Fibroblast of villous mesenchyme (primary cell): ENCODE data around the gene XNDC1N. TPM values are rescaled to one million over a fixed set of nuclear protein-coding genes. Genes with fewer than 3 reads are reported as not detected.
"Not testable (repeated sequence)": the region's sequence is repeated elsewhere in the genome, so short reads cannot be mapped to it uniquely, and the experiment has no call there.

Source experiments
- DNase-seq: peaks from one replicate; pipeline ENCODE4 v3.0.0-alpha.2; 2010; ENCODE audit warnings: low read depth
- H3K4me3 ChIP-seq: 2 replicates; pipeline ENCODE4 v1.5.1; 2011; ENCODE audit warnings: low read depth, mild to moderate bottlenecking, low read length
- total RNA-seq: library from RNA; depleted of rRNA; stranded (reverse); fragments of >200 nt; gene quantifications from 2 replicates; pipeline ENCODE4 v1.2.3, GENCODE V29; 2012
- TF ChIP-seq, protein P1 (sequence below): IDR thresholded peaks from 2 replicates; pipeline ENCODE4 v1.5.1; 2012; ENCODE audit warnings: low read depth, mild to moderate bottlenecking, low read length; ENCODE audit not compliant: insufficient read depth

XNDC1N gene
- total RNA-seq, 1 donor = 9.1 TPM

DNA sequence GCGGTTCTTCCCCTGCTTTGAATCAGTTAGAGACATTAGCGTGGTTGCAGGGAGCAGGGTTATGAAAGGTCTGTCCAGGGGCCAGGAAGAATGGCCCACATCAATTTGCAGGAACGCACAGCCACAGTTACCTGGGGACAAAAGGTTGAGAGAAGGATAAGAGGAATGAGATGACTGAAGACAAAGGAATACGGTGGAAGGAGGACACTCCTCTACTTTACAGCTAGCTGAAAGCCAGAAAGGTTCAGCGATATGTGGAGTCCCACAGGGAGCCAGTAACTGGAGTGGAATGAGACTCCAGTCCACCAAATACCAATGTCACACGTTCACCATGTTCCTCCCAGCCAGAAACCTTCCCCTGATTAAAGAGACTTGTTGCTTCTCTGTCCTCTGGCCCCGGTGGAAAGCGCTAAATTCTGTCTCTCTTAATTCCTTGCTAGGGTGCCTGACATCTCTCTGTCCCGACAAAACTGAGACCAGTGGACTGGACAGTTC is 10.7 kb downstream of the XNDC1N start:
- no peak overlapping the region for H3K4me3 ChIP-seq
- DNase-seq = no peak
- TF ChIP-seq, protein P1, sequence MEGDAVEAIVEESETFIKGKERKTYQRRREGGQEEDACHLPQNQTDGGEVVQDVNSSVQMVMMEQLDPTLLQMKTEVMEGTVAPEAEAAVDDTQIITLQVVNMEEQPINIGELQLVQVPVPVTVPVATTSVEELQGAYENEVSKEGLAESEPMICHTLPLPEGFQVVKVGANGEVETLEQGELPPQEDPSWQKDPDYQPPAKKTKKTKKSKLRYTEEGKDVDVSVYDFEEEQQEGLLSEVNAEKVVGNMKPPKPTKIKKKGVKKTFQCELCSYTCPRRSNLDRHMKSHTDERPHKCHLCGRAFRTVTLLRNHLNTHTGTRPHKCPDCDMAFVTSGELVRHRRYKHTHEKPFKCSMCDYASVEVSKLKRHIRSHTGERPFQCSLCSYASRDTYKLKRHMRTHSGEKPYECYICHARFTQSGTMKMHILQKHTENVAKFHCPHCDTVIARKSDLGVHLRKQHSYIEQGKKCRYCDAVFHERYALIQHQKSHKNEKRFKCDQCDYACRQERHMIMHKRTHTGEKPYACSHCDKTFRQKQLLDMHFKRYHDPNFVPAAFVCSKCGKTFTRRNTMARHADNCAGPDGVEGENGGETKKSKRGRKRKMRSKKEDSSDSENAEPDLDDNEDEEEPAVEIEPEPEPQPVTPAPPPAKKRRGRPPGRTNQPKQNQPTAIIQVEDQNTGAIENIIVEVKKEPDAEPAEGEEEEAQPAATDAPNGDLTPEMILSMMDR = no peak

DNA sequence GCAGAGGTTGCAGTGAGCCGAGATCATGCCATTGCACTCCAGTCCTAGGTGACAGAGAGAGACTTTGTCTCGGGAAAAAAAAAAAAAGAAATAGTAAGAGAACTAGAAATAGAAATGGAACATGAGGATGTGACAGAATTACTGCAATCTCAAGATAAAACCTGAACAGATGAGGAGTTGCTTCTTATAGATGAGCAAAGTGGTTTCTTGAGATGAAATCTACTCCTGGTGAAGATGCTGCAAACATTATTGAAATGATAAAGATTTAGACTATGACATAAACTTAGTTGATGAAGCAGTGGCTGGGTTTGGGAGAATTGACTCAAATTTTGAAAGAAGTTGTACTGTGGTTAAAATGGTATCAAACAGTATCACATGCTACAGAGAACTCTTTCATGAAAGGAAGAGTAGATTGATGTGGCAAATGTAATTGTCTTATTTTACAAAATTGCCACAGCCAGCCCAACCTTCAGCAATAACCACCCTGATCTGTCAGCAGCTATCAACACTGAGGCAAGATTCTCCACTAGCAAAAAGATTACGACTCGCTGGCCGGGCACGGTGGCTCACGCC is 13.7 kb downstream of the XNDC1N start:
- H3K4me3 ChIP-seq = no peak overlapping the region
- DNase-seq = no peak
- TF ChIP-seq, protein P1 = no peak

- DNase-seq = peak; percentile 39
- TF ChIP-seq, protein P1 = no peak
- H3K4me3 ChIP-seq = no peak overlapping the region
These were observed 14.5 kb downstream of the XNDC1N start for GRCh38 chr11:71913756-71914526.

DNA sequence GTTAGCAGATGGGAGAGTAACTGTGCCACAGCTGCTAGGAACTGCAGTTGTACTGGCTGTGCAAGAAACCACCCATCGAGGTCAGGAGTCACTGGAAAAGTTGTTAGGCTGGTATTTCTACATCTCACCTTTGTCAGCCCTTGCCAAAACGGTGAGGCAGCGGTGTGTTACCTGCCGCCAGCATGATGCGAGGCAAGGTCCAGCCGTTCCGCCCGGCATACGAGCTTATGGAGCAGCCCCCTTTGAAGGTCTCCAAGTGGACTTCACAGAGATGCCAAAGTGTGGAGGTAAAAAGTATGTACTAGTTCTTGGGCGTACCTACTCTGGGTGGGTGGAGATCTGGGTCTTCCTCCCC is 16.4 kb downstream of the XNDC1N start:
- DNase-seq, H3K4me3 ChIP-seq: not testable (repeated sequence)

DNA sequence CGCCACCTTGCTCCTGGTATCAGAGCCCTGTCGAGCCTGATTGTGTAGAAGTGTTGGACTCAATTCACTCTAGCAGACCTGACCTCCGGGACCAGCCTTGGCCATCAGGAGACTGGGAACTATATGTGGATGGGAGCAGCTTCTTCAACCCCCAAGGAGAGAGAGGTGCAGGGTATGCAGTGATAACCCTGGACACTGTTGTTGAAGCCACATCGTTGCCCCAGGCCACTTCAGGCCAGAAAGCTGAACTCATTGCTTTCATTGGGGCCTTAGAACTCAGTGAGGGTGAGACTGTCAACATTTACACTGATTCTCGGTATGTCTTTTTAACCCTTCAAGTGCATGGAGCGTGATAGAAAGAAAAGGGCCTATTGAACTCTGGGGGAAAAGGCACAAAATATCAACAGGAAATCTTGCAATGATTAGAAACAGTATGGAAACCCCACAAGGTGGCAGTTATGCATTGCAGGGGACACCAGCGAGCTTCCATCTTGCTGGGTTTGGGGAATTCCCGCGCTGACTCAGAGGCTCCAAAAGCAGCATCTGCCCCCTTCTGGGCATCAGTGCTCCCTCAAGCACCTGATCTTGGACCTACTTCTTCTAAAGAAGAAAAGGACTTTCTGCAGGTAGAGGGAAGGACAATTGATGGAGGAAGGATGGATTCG is 16.9 kb downstream of the XNDC1N start:
- H3K4me3 ChIP-seq, DNase-seq: not testable (repeated sequence)

GRCh38 chr11:71910775-71911174 is 17.6 kb downstream of the XNDC1N start:
- H3K4me3 ChIP-seq, DNase-seq: not testable (repeated sequence)

- TF ChIP-seq, protein P1 = no peak
These were observed 20.2 kb downstream of the XNDC1N start for GRCh38 chr11:71908218-71908617.

GRCh38 chr11:71901137-71901536 is 27.3 kb downstream of the XNDC1N start:
- H3K4me3 ChIP-seq = not testable (repeated sequence)
- DNase-seq = peak; percentile 68

More at GRCh38 chr11:71908218-71908617, 20.2 kb downstream of the XNDC1N start:
- H3K4me3 ChIP-seq = no peak overlapping the region
- DNase-seq = no peak

- no peak for DNase-seq
- TF ChIP-seq, protein P1 = no peak
- H3K4me3 ChIP-seq = no peak overlapping the region
These were observed 32.4 kb downstream of the XNDC1N start for GRCh38 chr11:71895961-71896360.

DNA sequence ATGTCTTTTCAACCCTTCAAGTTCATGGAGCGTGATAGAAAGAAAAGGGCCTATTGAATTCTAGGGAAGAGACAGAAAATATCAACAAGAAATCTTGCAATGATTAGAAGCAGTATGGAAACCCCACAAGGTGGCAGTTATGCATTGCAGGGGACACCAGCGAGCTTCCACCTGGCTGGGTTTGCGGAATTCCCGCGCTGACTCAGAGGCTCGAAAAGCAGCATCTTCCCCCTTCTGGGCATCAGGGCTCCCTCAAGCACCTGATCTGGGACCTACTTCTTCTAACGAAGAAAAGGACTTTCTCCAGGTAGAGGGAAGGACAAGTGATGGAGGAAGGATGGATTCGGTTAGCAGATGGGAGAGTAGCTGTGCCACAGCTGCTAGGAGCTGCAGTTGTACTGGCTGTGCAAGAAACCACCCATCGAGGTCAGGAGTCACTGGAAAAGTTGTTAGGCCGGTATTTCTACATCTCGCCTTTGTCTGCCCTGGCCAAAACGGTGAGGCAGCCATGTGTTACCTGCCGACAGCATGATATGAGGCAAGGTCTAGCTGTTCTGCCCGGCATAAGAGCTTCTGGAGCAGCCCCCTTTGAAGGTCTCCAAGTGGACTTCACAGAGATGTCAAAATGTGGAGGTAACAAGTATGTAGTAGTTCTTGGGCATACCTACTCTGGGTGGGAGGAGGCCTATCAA is 39.1 kb downstream of the XNDC1N start:
- H3K4me3 ChIP-seq, DNase-seq: not testable (repeated sequence)

- DNase-seq, H3K4me3 ChIP-seq: not testable (repeated sequence)
These were observed 39.9 kb downstream of the XNDC1N start for GRCh38 chr11:71888335-71889010.
